NB4 (cell line): ENCODE measurements around the gene IRAK1.

Experiments used
- MYC ChIP-seq: IDR thresholded peaks from 2 replicates; pipeline ENCODE4 v1.6.1; 2011; ENCODE audit warnings: low read depth, low read length
- POLR2A ChIP-seq: IDR thresholded peaks from 2 replicates; pipeline ENCODE4 v1.6.1; 2011; ENCODE audit warnings: mild to moderate bottlenecking; ENCODE audit not compliant: insufficient read length; ENCODE audit errors: extremely low read depth
- TF ChIP-seq, protein P1 (sequence below): IDR thresholded peaks from 2 replicates; pipeline ENCODE4 v1.6.1; 2011; ENCODE audit warnings: low read depth, low read length
- TF ChIP-seq, protein P2 (sequence below): IDR thresholded peaks from one replicate; pipeline ENCODE4 v1.5.1; 2012; ENCODE audit warnings: low read depth, low read length

DNA sequence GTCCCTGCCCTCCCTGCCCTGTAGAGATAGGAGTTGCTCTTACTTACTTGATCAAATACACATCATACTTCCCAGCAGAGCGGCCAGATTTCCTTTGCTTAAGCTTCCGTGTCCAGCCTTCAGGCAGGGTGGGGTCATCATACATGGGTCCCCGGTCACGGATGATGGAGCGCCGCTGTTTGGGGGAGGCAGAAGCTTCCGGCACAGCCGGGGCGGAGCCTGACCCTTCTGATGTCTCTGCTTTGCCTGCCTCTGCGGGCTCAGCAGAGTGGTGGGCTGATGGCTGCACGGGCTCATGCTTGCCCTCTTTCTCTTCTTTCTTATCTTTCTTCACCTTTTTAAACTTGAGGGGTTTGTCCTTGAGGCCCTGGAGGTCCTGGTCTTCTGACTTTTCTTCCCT lies 12.5 kb upstream of the IRAK1 start:
- TF ChIP-seq POLR2A: no peak
- TF ChIP-seq, protein P1, sequence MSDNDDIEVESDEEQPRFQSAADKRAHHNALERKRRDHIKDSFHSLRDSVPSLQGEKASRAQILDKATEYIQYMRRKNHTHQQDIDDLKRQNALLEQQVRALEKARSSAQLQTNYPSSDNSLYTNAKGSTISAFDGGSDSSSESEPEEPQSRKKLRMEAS: no peak
- TF ChIP-seq, protein P2, sequence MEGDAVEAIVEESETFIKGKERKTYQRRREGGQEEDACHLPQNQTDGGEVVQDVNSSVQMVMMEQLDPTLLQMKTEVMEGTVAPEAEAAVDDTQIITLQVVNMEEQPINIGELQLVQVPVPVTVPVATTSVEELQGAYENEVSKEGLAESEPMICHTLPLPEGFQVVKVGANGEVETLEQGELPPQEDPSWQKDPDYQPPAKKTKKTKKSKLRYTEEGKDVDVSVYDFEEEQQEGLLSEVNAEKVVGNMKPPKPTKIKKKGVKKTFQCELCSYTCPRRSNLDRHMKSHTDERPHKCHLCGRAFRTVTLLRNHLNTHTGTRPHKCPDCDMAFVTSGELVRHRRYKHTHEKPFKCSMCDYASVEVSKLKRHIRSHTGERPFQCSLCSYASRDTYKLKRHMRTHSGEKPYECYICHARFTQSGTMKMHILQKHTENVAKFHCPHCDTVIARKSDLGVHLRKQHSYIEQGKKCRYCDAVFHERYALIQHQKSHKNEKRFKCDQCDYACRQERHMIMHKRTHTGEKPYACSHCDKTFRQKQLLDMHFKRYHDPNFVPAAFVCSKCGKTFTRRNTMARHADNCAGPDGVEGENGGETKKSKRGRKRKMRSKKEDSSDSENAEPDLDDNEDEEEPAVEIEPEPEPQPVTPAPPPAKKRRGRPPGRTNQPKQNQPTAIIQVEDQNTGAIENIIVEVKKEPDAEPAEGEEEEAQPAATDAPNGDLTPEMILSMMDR: no peak
- no peak for TF ChIP-seq MYC
